ENCODE results near the gene YIF1B.

DNA sequence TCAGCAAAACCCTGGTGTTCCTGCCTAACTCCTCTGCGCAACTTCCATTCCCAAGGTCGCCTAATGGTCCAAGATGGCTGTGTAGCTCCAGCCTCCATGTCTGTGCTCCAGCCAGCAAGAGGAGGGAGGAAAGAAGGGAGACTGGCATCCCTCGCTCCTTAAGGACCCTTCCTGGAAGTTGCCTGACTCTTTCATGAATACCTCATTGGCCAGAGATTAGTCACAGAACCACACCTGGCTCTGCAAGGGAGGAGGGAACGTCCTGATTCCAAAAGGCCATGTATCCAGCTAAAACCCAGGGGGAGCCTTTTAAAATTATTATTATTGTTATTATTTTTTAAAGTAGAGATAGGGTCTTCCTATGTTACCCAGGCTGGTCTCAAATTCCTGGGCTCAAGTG is 8.7 kb upstream of the YIF1B start:
- TF ChIP-seq POLR2A (IDR thresholded peaks at IDR 0.05; ENCODE audit: low read depth, low read length), result no peak
- TF ChIP-seq, protein P1, sequence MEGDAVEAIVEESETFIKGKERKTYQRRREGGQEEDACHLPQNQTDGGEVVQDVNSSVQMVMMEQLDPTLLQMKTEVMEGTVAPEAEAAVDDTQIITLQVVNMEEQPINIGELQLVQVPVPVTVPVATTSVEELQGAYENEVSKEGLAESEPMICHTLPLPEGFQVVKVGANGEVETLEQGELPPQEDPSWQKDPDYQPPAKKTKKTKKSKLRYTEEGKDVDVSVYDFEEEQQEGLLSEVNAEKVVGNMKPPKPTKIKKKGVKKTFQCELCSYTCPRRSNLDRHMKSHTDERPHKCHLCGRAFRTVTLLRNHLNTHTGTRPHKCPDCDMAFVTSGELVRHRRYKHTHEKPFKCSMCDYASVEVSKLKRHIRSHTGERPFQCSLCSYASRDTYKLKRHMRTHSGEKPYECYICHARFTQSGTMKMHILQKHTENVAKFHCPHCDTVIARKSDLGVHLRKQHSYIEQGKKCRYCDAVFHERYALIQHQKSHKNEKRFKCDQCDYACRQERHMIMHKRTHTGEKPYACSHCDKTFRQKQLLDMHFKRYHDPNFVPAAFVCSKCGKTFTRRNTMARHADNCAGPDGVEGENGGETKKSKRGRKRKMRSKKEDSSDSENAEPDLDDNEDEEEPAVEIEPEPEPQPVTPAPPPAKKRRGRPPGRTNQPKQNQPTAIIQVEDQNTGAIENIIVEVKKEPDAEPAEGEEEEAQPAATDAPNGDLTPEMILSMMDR (conservative IDR thresholded peaks at IDR 0.05; ENCODE audit: low read depth, low read length), result no peak
- no peak for TF ChIP-seq RCOR1 (IDR thresholded peaks at IDR 0.05; ENCODE audit: insufficient replicate concordance, low read length)
